Liver (tissue), 9 donors: ENCODE data around the gene SLC6A12. TPM values are rescaled to one million over a fixed set of nuclear protein-coding genes. Genes with fewer than 3 reads are reported as not detected.

Experiments used
- DNase-seq: peaks from one replicate; pipeline ENCODE4 v3.0.0-alpha.2; 2017; ENCODE audit warnings: low spot score
- H3K27ac ChIP-seq, 2 donors: one replicate each; pipeline ENCODE4 v1.7.0; 2013; ENCODE audit warnings: inconsistent platforms in 2 of 2, low read length in 2 of 2, control low read depth in 1 of 2, low read depth in 1 of 2, mild to moderate bottlenecking in 1 of 2
- H3K27me3 ChIP-seq, 4 donors: one replicate each; pipeline versions ENCODE4 v1.6.1 to v1.7.0; 2013; ENCODE audit warnings: low read length in 3 of 4, inconsistent platforms in 1 of 4, mild to moderate bottlenecking in 1 of 4, moderate library complexity in 1 of 4; ENCODE audit not compliant: control insufficient read depth in 4 of 4, insufficient read depth in 4 of 4
- H3K36me3 ChIP-seq, 4 donors: one replicate each; pipeline versions ENCODE4 v1.6.1 to v1.7.0; 2013; ENCODE audit warnings: low read length in 3 of 4, mild to moderate bottlenecking in 3 of 4, low read depth in 1 of 4, moderate library complexity in 1 of 4; ENCODE audit not compliant: control insufficient read depth in 4 of 4, insufficient read depth in 3 of 4
- H3K4me1 ChIP-seq, 4 donors: one replicate each; pipeline versions ENCODE4 v1.6.1 to v1.7.0; 2013; ENCODE audit warnings: low read length in 3 of 4, mild to moderate bottlenecking in 3 of 4, moderate library complexity in 1 of 4; ENCODE audit not compliant: control insufficient read depth in 4 of 4, insufficient read depth in 4 of 4
- H3K4me3 ChIP-seq, 3 donors: one replicate each; pipeline versions ENCODE4 v1.6.1 to v1.7.0; 2013; ENCODE audit warnings: low read length in 3 of 3, control low read depth in 1 of 3, low read depth in 1 of 3, mild to moderate bottlenecking in 1 of 3
- H3K9ac ChIP-seq, 2 donors: one replicate each; pipeline ENCODE4 v1.7.0; 2013; ENCODE audit warnings: low read length in 2 of 2, mild to moderate bottlenecking in 2 of 2, moderate library complexity in 2 of 2, control low read depth in 1 of 2, low read depth in 1 of 2
- H3K9me3 ChIP-seq, 4 donors: one replicate each; pipeline versions ENCODE4 v1.6.1 to v1.7.0; 2013; ENCODE audit warnings: low read length in 3 of 4; ENCODE audit not compliant: control insufficient read depth in 4 of 4
- ATF3 ChIP-seq: IDR thresholded peaks from 2 replicates; pipeline ENCODE4 v1.6.1; 2016; ENCODE audit warnings: antibody characterized with exemption
- CTCF ChIP-seq: fragments of 150-350 bp; IDR thresholded peaks from 2 replicates; pipeline ENCODE4 v1.5.1; 2017; ENCODE audit warnings: improper control_type of control experiment, low read depth, low read length; ENCODE audit not compliant: missing input control
- EGR1 ChIP-seq, 2 donors: IDR thresholded peaks; 2 replicates each; pipeline ENCODE4 v1.6.1; 2016 to 2018; ENCODE audit warnings: antibody characterized with exemption in 2 of 2, low read depth in 2 of 2
- FOXA1 ChIP-seq: IDR thresholded peaks from 2 replicates; pipeline ENCODE4 v1.6.1; 2016; ENCODE audit warnings: antibody characterized with exemption
- FOXA2 ChIP-seq: IDR thresholded peaks from 2 replicates; pipeline ENCODE4 v1.6.1; 2016; ENCODE audit warnings: antibody characterized with exemption
- GABPA ChIP-seq, 2 donors: IDR thresholded peaks in 1 of 2; conservative IDR thresholded peaks in 1 of 2; 2 replicates each; pipeline ENCODE4 v1.6.1; 2016; ENCODE audit warnings: antibody characterized with exemption in 2 of 2, mild to moderate bottlenecking in 1 of 2, moderate library complexity in 1 of 2
- HNF4A ChIP-seq, 2 donors: conservative IDR thresholded peaks; 2 replicates each; pipeline ENCODE4 v1.6.1; 2016; ENCODE audit warnings: antibody characterized with exemption in 2 of 2, mild to moderate bottlenecking in 2 of 2
- HNF4G ChIP-seq: IDR thresholded peaks from 2 replicates; pipeline ENCODE4 v1.6.1; 2016; ENCODE audit warnings: antibody characterized with exemption
- JUND ChIP-seq, 2 donors: IDR thresholded peaks; 2 replicates each; pipeline ENCODE4 v1.6.1; 2016; ENCODE audit warnings: antibody characterized with exemption in 2 of 2
- MAX ChIP-seq: IDR thresholded peaks from 2 replicates; pipeline ENCODE4 v1.6.1; 2016; ENCODE audit warnings: antibody characterized with exemption
- NR2F2 ChIP-seq: IDR thresholded peaks from 2 replicates; pipeline ENCODE4 v1.6.1; 2016; ENCODE audit warnings: antibody characterized with exemption
- RAD21 ChIP-seq, 2 donors: IDR thresholded peaks; 2 replicates each; pipeline ENCODE4 v1.6.1; 2016; ENCODE audit warnings: antibody characterized with exemption in 2 of 2, mild to moderate bottlenecking in 2 of 2
- REST ChIP-seq: IDR thresholded peaks from 2 replicates; pipeline ENCODE4 v1.6.1; 2016; ENCODE audit warnings: antibody characterized with exemption, mild to moderate bottlenecking
- RXRA ChIP-seq, 2 donors: IDR thresholded peaks; 2 replicates each; pipeline ENCODE4 v1.6.1; 2017 to 2018; ENCODE audit warnings: antibody characterized with exemption in 2 of 2, mild to moderate bottlenecking in 1 of 2
- SP1 ChIP-seq: IDR thresholded peaks from 2 replicates; pipeline ENCODE4 v1.6.1; 2018; ENCODE audit warnings: antibody characterized with exemption, mild to moderate bottlenecking
- TAF1 ChIP-seq: conservative IDR thresholded peaks from 2 replicates; pipeline ENCODE4 v1.6.1; 2016; ENCODE audit warnings: antibody characterized with exemption, mild to moderate bottlenecking
- YY1 ChIP-seq: IDR thresholded peaks from 2 replicates; pipeline ENCODE4 v1.6.1; 2016; ENCODE audit warnings: antibody characterized with exemption, mild to moderate bottlenecking
- ZBTB33 ChIP-seq: IDR thresholded peaks from 2 replicates; pipeline ENCODE4 v1.6.1; 2016; ENCODE audit warnings: antibody characterized with exemption
- WGBS: extraction: QIAGEN DNeasy Blood & Tissue Kit; methylation state at CpG from one replicate; pipeline ENCODE4 v1.1.7; 2013; 5-methylcytosine and 5-hydroxymethylcytosine counted together
- polyA plus RNA-seq, 2 donors: library from polyadenylated mRNA; stranded (reverse) in 1 of 2; unstranded in 1 of 2; fragments of 200-250 nt in 1 of 2; fragments of >200 nt in 1 of 2; fragmentation: Nextera tagmentation in 1 of 2; extraction: Ambion mirVana in 1 of 2; gene quantifications; one replicate each; pipeline versions ENCODE4 v1.2.1 to v1.2.3, GENCODE V29; 2013 to 2015
- total RNA-seq, 2 donors: library from RNA; depleted of rRNA; stranded (reverse); fragments of >200 nt; gene quantifications; one replicate each; pipeline ENCODE4 v1.2.3, GENCODE V29; 2014
- donor health status: healthy.
- donor health status: healthy.
- donor health status: healthy.
- donor health status: healthy.
- donor health status: healthy.

Gene SLC6A12
- total and polyA plus RNA-seq, 4 donors = 18.2 to 30.3 (median 23.2) TPM

GRCh38 chr12:189622-189962 is 24.4 kb downstream of the SLC6A12 start:
- no peak for DNase-seq
- TF ChIP-seq JUND (IDR thresholded peaks at IDR 0.05) (no peak), SP1 (no peak), CTCF (no peak), ATF3 (no peak), RXRA (IDR thresholded peaks at IDR 0.05) (no peak), ZBTB33 (no peak), HNF4G (no peak), MAX (no peak), FOXA2 (no peak), REST (no peak), FOXA1 (no peak), EGR1 (IDR thresholded peaks at IDR 0.05; ENCODE audit: low read depth in 2 of 2) (no peak), YY1 (no peak), GABPA (IDR thresholded peaks at IDR 0.05 in 1 of 2, conservative IDR thresholded peaks at IDR 0.05 in 1 of 2) (no peak), NR2F2 (no peak), RAD21 (IDR thresholded peaks at IDR 0.05) (no peak), TAF1 (no peak), HNF4A (conservative IDR thresholded peaks at IDR 0.05) (no peak)
- no peak overlapping the region for H3K27ac ChIP-seq
- no peak overlapping the region for H3K4me3 ChIP-seq
- no peaks in the 10 kb centered on the region for H3K27me3 ChIP-seq
- peak overlapping the region in 1 of 2 donors; percentile 4 for H3K9ac ChIP-seq
- 71% methylated on average over 6 of the region's 6 CpGs for WGBS
- H3K4me1 ChIP-seq = peaks cover 3 to 20% (median 15%) of the 10 kb centered on the region in 4 donors
- H3K9me3 ChIP-seq = no peaks in the 10 kb centered on the region
- peaks cover 0 to 29% (median 17%) of the 10 kb centered on the region in 4 donors for H3K36me3 ChIP-seq
